ENCODE results near the gene AMD1. TPM values are rescaled to one million over a fixed set of nuclear protein-coding genes. Genes with fewer than 3 reads are reported as not detected.

AMD1 gene
- total RNA-seq, 1 donor from 2014 or later: 170 TPM

DNA sequence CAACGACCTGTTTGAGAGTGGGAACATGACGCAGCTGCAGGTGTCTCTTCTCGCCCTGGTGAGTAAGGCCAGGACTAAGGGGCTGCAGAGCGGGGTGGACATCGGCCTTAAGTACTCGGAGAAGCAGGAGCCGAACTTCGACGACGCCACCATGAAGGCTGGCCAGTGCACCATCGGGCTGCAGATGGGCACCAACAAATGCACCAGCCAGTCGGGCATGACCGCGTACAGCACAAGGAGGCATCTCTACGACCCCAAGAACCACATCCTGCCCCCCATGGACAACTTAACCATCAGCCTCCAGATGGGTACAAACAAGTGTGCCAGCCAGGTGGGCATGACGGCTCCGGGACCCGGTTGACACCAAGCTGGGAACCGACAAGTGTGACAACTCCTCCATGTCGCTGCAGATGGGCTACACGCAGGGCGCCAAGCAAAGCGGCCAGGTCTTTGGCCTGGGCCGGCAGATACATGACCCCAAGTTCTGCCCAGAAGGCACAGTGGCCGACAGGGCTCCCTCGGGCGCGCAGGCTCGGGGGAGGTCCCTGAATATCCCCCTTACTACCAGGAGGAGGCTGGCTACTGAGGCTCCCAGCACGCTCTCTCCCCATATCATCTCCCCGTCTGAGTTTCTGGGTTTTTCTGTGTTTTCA lies 15.9 kb upstream of the AMD1 start:
- Histone ChIP-seq H3K36me3 (ENCODE audit: control insufficient read depth, insufficient read depth, low read length) (no peaks in the 10 kb centered on the region), H3K27me3 (ENCODE audit: control insufficient read depth, insufficient read depth, low read length) (no peaks in the 10 kb centered on the region), H3K4me3 (ENCODE audit: low read depth, low read length) (no peak overlapping the region)
- no peak for DNase-seq (ENCODE audit: low read depth)
- FAIRE-seq: no peak
- no peak for TF ChIP-seq CTCF (IDR thresholded peaks at IDR 0.05; ENCODE audit: insufficient read depth, low read length, severe bottlenecking)

DNA sequence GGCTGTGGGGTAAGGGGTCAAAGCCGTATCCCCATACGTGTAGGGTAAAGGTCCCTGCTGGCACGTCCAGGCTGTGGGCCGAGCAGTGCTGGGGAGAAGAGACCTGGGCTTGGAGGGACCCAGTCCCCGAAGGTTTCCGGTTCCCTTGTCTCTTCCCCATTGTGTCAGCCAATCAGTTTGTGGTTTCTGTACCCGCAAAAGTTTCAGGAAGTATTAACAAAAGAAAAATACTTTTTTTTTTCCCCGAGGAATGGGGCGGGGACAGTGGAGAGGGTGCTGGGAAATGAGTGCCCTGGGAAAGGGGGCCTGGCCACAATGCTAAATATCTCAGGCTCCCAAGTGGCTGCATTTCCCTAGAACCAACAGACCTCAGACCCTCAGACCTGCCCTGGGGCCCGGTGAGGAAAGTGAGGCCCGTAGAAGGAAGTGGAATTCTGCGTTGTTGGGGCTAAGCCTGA lies 15.2 kb upstream of the AMD1 start:
- TF ChIP-seq CTCF (IDR thresholded peaks at IDR 0.05; ENCODE audit: insufficient read depth, low read length, severe bottlenecking): no peak
- DNase-seq (ENCODE audit: low read depth) (no peak), FAIRE-seq (no peak)
- Histone ChIP-seq H3K27me3 (ENCODE audit: control insufficient read depth, insufficient read depth, low read length) (no peaks in the 10 kb centered on the region), H3K4me3 (ENCODE audit: low read depth, low read length) (no peak overlapping the region), H3K36me3 (ENCODE audit: control insufficient read depth, insufficient read depth, low read length) (no peaks in the 10 kb centered on the region)

DNA sequence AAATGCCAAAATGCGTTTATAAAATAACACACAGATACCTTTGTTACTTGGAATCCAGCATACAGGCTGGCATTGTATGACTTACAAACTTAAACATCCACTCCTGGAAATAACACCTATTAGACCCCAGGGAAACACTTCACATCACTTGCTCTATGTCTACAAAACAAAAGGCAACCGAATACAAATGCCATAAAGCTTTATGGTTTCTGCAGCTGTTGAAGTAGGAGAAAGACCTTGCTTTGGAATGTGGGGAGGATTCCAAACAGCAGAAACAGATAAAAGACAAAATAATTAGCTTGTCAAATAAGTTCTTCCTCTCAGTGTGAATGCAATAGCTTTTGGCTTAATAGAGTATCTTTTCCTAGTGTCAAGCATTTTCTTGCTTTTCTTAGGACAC lies 9.8 kb upstream of the AMD1 start:
- H3K4me3 ChIP-seq (ENCODE audit: low read depth, low read length): no peak overlapping the region
- TF ChIP-seq CTCF (IDR thresholded peaks at IDR 0.05; ENCODE audit: insufficient read depth, low read length, severe bottlenecking): no peak
- DNase-seq (ENCODE audit: low read depth): no peak
- no peak for FAIRE-seq
- no peaks in the 10 kb centered on the region for H3K27me3 ChIP-seq (ENCODE audit: control insufficient read depth, insufficient read depth, low read length)
- no peaks in the 10 kb centered on the region for H3K36me3 ChIP-seq (ENCODE audit: control insufficient read depth, insufficient read depth, low read length)

- H3K27me3 ChIP-seq (ENCODE audit: control insufficient read depth, insufficient read depth, low read length): no peaks in the 10 kb centered on the region
- H3K36me3 ChIP-seq (ENCODE audit: control insufficient read depth, insufficient read depth, low read length): no peaks in the 10 kb centered on the region
- no peak for DNase-seq (ENCODE audit: low read depth)
- TF ChIP-seq CTCF (IDR thresholded peaks at IDR 0.05; ENCODE audit: insufficient read depth, low read length, severe bottlenecking): no peak
- FAIRE-seq: no peak
- H3K4me3 ChIP-seq (ENCODE audit: low read depth, low read length): peak overlapping the region; percentile 89
Observed at GRCh38 chr6:110874880-110875547, 429 bp downstream of the AMD1 start.

DNA sequence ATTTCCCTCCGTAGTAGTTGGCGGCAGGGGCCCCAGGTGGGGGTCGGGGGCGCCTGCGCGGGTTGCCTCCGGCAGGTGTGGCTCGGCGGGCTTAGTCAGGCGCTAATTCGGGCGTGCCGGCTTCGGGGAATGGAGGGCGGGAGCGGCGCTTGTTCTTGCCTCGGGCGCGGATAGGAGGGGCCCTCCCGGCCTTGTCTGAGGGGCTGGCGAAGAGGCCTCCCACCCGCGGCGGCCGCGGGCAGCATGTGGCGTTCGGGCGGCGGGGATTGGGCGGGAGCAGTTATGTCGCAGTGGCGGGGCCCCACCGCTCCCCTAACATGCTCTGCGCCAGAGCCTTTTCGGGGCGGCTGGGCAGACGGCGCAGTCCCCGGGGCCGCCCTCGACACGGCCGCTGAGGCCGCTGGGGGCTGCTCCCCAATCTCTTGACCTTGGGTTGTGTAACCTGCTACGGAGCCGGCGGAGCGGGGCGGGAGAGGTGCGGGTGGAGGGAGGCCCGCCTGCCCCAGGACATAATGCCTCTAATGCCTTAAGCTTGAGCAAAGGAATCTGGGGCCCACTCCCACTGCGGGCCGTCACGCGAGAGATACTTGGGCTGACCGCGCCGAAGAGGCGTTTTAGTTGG lies 1.1 kb downstream of the AMD1 start:
- H3K27me3 ChIP-seq (ENCODE audit: control insufficient read depth, insufficient read depth, low read length): no peaks in the 10 kb centered on the region
- no peak for TF ChIP-seq CTCF (IDR thresholded peaks at IDR 0.05; ENCODE audit: insufficient read depth, low read length, severe bottlenecking)
- DNase-seq (ENCODE audit: low read depth) (no peak), FAIRE-seq (no peak)
- peak overlapping the region; percentile 89 for H3K4me3 ChIP-seq (ENCODE audit: low read depth, low read length)
- H3K36me3 ChIP-seq (ENCODE audit: control insufficient read depth, insufficient read depth, low read length): no peaks in the 10 kb centered on the region

All from bronchial epithelial cell (primary cell).